Erythroblast (primary cell): ENCODE data around the gene GABBR2.

Experiments
- GATA1 ChIP-seq: IDR thresholded peaks from 2 replicates; pipeline ENCODE4 v1.6.1; 2011; ENCODE audit warnings: low read depth, mild to moderate bottlenecking, control low read depth, low read length, moderate library complexity
- POLR2A ChIP-seq: IDR thresholded peaks from 2 replicates; pipeline ENCODE4 v1.6.1; 2011; ENCODE audit warnings: mild to moderate bottlenecking, low read length

GRCh38 chr9:98572796-98573195, 135.9 kb downstream of the GABBR2 start:
- TF ChIP-seq POLR2A (no peak), GATA1 (no peak)
